ENCODE results near the gene DCAF4. TPM values are rescaled to one million over a fixed set of nuclear protein-coding genes. Genes with fewer than 3 reads are reported as not detected.
"Not testable (repeated sequence)": the region's sequence is repeated elsewhere in the genome, so short reads cannot be mapped to it uniquely, and the experiment has no call there.

DCAF4 gene
- total RNA-seq, 1 donor from 2014 or later = 14.0 TPM

- DNase-seq (ENCODE audit: low spot score); ATAC-seq; intact Hi-C loops (cut with DNase I): not testable (repeated sequence)
Observed at GRCh38 chr14:72961016-72961415, 34.8 kb downstream of the DCAF4 start.

DNA sequence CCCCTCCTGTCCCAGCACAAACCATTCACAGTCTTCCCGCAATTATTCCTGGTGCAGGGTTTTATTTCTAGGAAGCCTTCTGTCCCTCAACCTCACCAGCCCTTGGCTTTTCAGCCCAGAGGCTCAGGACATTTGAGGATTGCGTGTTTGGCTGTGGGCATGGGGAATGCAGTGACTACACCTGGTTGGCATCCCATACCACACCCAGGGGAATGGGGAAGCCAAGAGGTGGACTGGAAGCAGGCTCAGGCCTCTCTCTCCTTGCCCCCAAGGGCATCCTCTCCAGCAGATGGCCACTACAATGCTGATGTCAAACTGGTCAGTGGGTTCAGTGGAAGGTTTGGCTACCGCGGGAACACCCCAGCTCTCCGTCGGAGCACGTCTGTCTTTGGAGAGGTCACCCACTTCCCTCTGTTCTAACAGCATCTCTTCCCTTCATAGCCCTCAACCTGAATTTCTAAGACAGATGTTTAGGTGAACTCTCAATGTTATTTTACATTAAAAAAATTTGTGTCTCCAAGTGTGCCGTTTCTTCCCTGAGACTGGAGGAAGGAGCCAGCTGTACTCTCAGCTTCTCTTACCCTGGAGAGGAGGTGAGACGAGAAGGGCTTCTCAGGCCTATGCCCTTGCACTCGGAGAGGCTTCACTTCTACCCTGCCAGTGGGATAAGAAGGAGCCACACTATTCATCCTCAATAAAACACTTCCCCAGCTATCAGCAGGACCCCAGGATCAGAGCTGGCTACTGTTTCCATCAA, 35.5 kb downstream of the DCAF4 start:
- DNase-seq (ENCODE audit: low spot score) (no peak), ATAC-seq (no peak)
- intact Hi-C loops (cut with DNase I) = no loop called here

DNA sequence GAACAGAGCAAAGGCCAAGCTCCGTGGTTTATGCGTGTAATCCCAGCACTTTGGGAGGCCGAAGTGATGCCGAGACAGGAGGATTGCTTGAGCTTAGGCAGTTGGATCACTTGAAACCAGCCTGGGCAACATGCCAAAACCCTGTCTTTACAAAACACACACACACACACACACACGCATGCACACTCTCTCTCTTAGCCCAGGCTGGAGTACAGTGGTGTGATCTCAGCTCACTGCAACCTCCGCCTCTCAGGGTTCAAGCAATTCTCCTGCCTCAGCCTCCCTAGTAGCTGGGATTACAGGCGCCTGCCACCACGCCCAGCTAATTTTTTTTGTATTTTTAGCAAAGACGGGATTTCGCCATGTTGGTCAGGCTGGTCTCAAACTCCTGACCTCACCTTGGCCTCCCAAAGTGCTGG, 36.1 kb downstream of the DCAF4 start:
- DNase-seq (ENCODE audit: low spot score); intact Hi-C loops (cut with DNase I); ATAC-seq: not testable (repeated sequence)

GRCh38 chr14:72962829-72963312, 36.6 kb downstream of the DCAF4 start:
- ATAC-seq = no peak

GRCh38 chr14:72965249-72965648, 39.0 kb downstream of the DCAF4 start:
- DNase-seq (ENCODE audit: low spot score) (no peak), ATAC-seq (peak; percentile 25)
- intact Hi-C loops (cut with DNase I) = no loop called here

More at GRCh38 chr14:72962829-72963312, 36.6 kb downstream of the DCAF4 start:
- no peak for DNase-seq (ENCODE audit: low spot score)
- intact Hi-C loops (cut with DNase I) = no loop called here

- no peak for DNase-seq (ENCODE audit: low spot score)
- no peak for ATAC-seq
- intact Hi-C loops (cut with DNase I) = no loop called here
Observed at GRCh38 chr14:72966038-72966437, 39.8 kb downstream of the DCAF4 start.

GRCh38 chr14:72968316-72968715, 42.1 kb downstream of the DCAF4 start:
- no peak for ATAC-seq
- no peak for DNase-seq (ENCODE audit: low spot score)
- intact Hi-C loops (cut with DNase I) = no loop called here

- DNase-seq (ENCODE audit: low spot score) (no peak), ATAC-seq (peak; percentile 18)
- intact Hi-C loops (cut with DNase I) = no loop called here
Observed at GRCh38 chr14:72970058-72970630, 43.9 kb downstream of the DCAF4 start.

- ATAC-seq (no peak), DNase-seq (ENCODE audit: low spot score) (no peak)
- intact Hi-C loops (cut with DNase I) = no loop called here
Observed at GRCh38 chr14:72970824-72971434, 44.7 kb downstream of the DCAF4 start.

- ATAC-seq = no peak
- DNase-seq (ENCODE audit: low spot score) = no peak
- intact Hi-C loops (cut with DNase I) = no loop called here
Observed at GRCh38 chr14:72974661-72975060, 48.4 kb downstream of the DCAF4 start.

- DNase-seq (ENCODE audit: low spot score) (no peak), ATAC-seq (no peak)
- intact Hi-C loops (cut with DNase I) = no loop called here
Observed at GRCh38 chr14:72975770-72976169, 49.5 kb downstream of the DCAF4 start.

GRCh38 chr14:72978856-72979255, 52.6 kb downstream of the DCAF4 start:
- intact Hi-C loops (cut with DNase I) = no loop called here

GRCh38 chr14:72980863-72981262, 54.6 kb downstream of the DCAF4 start:
- ATAC-seq = no peak
- intact Hi-C loops (cut with DNase I) = no loop called here
- no peak for DNase-seq (ENCODE audit: low spot score)

More at GRCh38 chr14:72978856-72979255, 52.6 kb downstream of the DCAF4 start:
- DNase-seq (ENCODE audit: low spot score) = no peak
- ATAC-seq = no peak

GRCh38 chr14:72982146-72982708, 56.0 kb downstream of the DCAF4 start:
- intact Hi-C loops (cut with DNase I) = no loop called here
- ATAC-seq = no peak
- DNase-seq (ENCODE audit: low spot score) = no peak

DNA sequence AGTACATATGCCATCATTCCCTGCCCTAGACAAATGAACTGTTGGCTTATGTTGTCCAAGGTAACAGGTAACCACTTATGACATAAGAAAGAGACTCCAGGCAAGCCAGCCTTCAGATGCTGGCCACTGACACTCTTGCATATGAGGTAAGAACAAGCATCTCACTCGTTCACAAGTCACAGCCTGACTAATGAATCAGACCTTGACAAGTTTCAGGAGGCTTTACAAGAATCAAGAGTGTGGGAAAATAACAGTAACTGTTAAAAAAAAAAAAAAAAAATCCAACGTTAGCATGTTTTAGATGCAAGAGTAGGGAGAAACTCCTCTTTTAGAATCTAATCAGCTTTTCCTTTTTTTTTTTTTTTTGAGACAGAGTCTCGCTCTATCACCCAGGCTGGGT, 60.0 kb downstream of the DCAF4 start:
- intact Hi-C loops (cut with DNase I) = no loop called here
- ATAC-seq = no peak

DNA sequence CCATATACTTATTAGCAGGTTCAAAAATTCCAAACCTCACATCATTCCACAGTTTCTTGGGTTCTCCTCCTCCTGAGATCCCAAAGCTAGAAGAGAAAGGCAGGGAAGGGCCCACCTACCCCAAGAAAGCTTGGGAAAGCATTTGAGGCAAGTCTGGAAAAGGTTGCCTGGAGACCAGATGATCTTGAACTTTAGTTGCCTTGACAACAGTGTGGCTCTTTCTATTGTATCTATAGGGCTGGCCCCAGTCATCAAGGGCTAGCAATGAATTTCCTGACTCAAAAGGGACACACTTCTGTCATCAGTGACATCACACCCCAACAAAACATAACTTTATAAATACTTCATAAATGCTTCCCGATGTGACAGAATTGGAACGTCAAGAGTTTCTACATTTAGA, 60.6 kb downstream of the DCAF4 start:
- ATAC-seq (no peak), DNase-seq (ENCODE audit: low spot score) (no peak)
- intact Hi-C loops (cut with DNase I) = no loop called here

More for the DNA sequence above, 60.0 kb downstream of the DCAF4 start:
- DNase-seq (ENCODE audit: low spot score) = no peak

GRCh38 chr14:72990171-72990570, 63.9 kb downstream of the DCAF4 start:
- DNase-seq (ENCODE audit: low spot score) (no peak), ATAC-seq (no peak)
- intact Hi-C loops (cut with DNase I) = no loop called here

DNA sequence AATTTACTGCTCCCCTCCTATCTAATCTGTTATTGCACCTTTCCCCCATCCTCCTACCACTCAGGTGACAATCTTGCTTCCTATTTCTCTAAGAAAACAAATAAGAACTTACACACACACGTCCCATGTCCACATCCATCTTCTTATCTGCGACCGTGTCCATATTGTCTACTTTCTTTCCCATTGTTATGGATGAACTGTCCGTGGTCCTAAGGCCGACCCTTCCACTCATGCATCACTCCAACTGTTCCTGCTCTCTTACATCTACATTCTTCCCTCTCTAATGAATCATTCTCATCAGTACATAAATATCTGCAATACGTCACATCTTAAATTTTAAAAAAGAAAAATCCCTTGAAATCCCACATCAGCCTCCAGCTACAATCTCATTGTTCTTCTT, 70.7 kb downstream of the DCAF4 start:
- DNase-seq (ENCODE audit: low spot score) (no peak), ATAC-seq (no peak)
- intact Hi-C loops (cut with DNase I) = no loop called here

- ATAC-seq = no peak
- intact Hi-C loops (cut with DNase I) = no loop called here
- no peak for DNase-seq (ENCODE audit: low spot score)
Observed at GRCh38 chr14:72998252-72998903, 72.1 kb downstream of the DCAF4 start.

Measured in sciatic nerve (tissue), 2 donors.